Measurements from ENCODE around the gene AATF. TPM values are rescaled to one million over a fixed set of nuclear protein-coding genes. Genes with fewer than 3 reads are reported as not detected.

Gene AATF
- total RNA-seq, 4 donors from 2014 or later, result 22.4 to 36.4 (median 32.4) TPM

DNA sequence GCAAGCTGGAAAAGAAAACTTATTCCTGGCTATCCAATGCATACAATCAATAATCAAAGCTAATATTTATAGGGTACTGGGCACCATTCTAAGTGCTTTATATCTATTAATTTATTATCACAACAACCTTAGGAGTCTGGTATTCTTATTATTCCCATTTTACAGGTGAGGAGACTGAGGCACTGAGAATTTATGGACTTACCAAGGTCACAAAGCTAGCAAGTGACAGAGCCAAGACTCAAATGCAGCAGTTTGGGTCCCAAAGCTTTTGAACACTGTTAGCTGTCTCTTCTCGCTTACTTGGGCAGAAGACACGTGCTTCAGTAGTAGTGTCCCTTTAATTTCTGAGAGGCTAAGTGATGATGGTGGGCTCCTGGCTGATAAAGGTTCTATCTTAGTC, 152.6 kb downstream of the AATF start:
- intact Hi-C loops (cut with DNase I), result no loop called here
- H3K36me3 ChIP-seq, result peaks cover 0 to 98% (median 13%) of the 10 kb centered on the region in 3 donors
- 95 to 100% methylated on average over 2 of the region's 2 CpGs for WGBS, 2 donors
- H3K4me1 ChIP-seq, result no peaks in the 10 kb centered on the region
- no peaks in the 10 kb centered on the region for H3K9me3 ChIP-seq
- H3K4me3 ChIP-seq, result no peak overlapping the region
- no peak overlapping the region for H3K27ac ChIP-seq
- DNase-seq, result no peak
- no peak for TF ChIP-seq POLR2A (IDR thresholded peaks at IDR 0.05)
- TF ChIP-seq, protein P1, sequence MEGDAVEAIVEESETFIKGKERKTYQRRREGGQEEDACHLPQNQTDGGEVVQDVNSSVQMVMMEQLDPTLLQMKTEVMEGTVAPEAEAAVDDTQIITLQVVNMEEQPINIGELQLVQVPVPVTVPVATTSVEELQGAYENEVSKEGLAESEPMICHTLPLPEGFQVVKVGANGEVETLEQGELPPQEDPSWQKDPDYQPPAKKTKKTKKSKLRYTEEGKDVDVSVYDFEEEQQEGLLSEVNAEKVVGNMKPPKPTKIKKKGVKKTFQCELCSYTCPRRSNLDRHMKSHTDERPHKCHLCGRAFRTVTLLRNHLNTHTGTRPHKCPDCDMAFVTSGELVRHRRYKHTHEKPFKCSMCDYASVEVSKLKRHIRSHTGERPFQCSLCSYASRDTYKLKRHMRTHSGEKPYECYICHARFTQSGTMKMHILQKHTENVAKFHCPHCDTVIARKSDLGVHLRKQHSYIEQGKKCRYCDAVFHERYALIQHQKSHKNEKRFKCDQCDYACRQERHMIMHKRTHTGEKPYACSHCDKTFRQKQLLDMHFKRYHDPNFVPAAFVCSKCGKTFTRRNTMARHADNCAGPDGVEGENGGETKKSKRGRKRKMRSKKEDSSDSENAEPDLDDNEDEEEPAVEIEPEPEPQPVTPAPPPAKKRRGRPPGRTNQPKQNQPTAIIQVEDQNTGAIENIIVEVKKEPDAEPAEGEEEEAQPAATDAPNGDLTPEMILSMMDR (IDR thresholded peaks at IDR 0.05), result no peak
- no peaks in the 10 kb centered on the region for H3K27me3 ChIP-seq

DNA sequence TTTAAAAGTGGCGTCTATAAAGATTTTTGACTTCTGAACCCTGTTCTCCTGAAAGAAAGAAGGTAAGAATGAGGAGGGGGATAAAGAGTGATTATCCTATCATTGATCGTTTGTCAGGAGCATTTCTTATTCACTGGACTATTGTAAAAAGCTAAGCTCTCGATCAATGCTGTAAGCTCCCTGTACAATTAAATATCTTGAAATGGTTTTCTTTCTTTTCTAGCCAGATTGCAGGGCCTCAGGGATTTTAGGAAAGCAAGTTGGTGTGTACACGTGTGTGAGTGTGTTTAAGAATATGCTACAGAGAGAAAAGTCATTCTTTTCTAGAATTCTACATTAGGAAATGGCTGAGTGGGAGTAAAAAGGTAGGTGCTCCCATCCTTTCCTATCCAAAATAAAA, 154.5 kb downstream of the AATF start:
- DNase-seq, result no peak
- Histone ChIP-seq H3K36me3 (peaks cover 0 to 97% (median 0%) of the 10 kb centered on the region in 3 donors), H3K4me1 (peaks cover 0 to 12% (median 0%) of the 10 kb centered on the region in 3 donors), H3K4me3 (no peak overlapping the region), H3K27ac (no peak overlapping the region), H3K9me3 (no peaks in the 10 kb centered on the region), H3K27me3 (no peaks in the 10 kb centered on the region)
- 86 to 89% methylated on average over 4 of the region's 4 CpGs for WGBS, 2 donors
- intact Hi-C loops (cut with DNase I), result no loop called here
- TF ChIP-seq, protein P1 (IDR thresholded peaks at IDR 0.05), result no peak
- no peak for TF ChIP-seq POLR2A (IDR thresholded peaks at IDR 0.05)

DNA sequence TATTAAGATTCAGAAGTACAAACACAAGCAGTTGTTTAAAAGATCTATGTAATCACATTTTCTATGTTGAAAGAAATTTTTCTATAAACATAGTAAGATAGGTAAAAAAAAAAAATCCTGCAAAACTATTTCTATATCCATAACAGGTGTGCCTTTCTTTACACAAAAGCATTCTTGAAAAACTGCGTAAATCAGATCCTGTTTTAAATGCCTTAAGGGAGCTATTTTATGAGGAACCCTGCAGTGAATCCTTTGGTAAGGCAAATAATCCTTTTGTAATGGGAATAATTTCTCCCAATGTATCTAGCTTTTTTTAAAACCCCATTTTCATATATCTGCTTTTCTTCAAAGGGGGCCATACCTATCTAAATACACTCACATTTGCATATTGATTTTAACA, 157.3 kb downstream of the AATF start:
- WGBS, 2 donors, result 70 to 79% methylated on average over 1 of the region's 1 CpG

More for the DNA sequence above, 157.3 kb downstream of the AATF start:
- DNase-seq, result no peak
- Histone ChIP-seq H3K36me3 (peaks cover 0 to 98% (median 10%) of the 10 kb centered on the region in 3 donors), H3K9me3 (no peaks in the 10 kb centered on the region), H3K27ac (no peak overlapping the region), H3K4me1 (peaks cover 0 to 12% (median 0%) of the 10 kb centered on the region in 3 donors), H3K27me3 (no peaks in the 10 kb centered on the region), H3K4me3 (no peak overlapping the region)
- intact Hi-C loops (cut with DNase I), result no loop called here
- TF ChIP-seq POLR2A (IDR thresholded peaks at IDR 0.05), result no peak
- TF ChIP-seq, protein P1 (IDR thresholded peaks at IDR 0.05), result no peak

Small RNA genes within 50 kb of the gene (small RNA-seq; reads per million reads assigned to genes)
- gene AC243773.2, result 0 reads per million in 4 donors
- gene MIR2909, result 0 reads per million in 4 donors

Other genes starting within 250 kb of the AATF start
- not detected for gene LHX1, start 11.5 kb upstream of the AATF start, total RNA-seq